Loucy (cell line): ENCODE data around the gene MOG.

ENCODE experiments used
- H2AFZ ChIP-seq: fragments of 200-600 bp; sonication (generic); 2 replicates; pipeline ENCODE4 v1.6.0; 2016; ENCODE audit warnings: antibody characterized with exemption, mild to moderate bottlenecking, low read length, moderate library complexity
- H3F3A ChIP-seq: fragments of 200-600 bp; 2 replicates; pipeline ENCODE4 v1.6.0; 2016; ENCODE audit warnings: antibody characterized with exemption, low read depth, mild to moderate bottlenecking
- H3K27me3 ChIP-seq: fragments of 200-600 bp; sonication (generic); 2 replicates; pipeline ENCODE4 v1.6.1; 2014; ENCODE audit warnings: low read length, mild to moderate bottlenecking; ENCODE audit not compliant: insufficient read depth, poor library complexity, severe bottlenecking
- H3K36me3 ChIP-seq: fragments of 200-600 bp; sonication (generic); 2 replicates; pipeline ENCODE4 v1.6.1; 2016; ENCODE audit warnings: low read length; ENCODE audit not compliant: insufficient read depth
- H3K4me1 ChIP-seq: fragments of 200-600 bp; sonication (generic); 2 replicates; pipeline ENCODE4 v1.5.1; 2014; ENCODE audit warnings: low read length, mild to moderate bottlenecking; ENCODE audit not compliant: insufficient read depth, poor library complexity, severe bottlenecking
- H3K4me2 ChIP-seq: fragments of 200-600 bp; sonication (generic); 2 replicates; pipeline ENCODE4 v1.6.0; 2014; ENCODE audit warnings: antibody characterized with exemption, low read length, low read depth, mild to moderate bottlenecking; ENCODE audit not compliant: poor library complexity, severe bottlenecking
- H3K4me3 ChIP-seq: fragments of 200-600 bp; sonication (generic); 2 replicates; pipeline ENCODE4 v1.5.1; 2014; ENCODE audit warnings: low read length, mild to moderate bottlenecking, mixed read lengths; ENCODE audit not compliant: poor library complexity, severe bottlenecking
- H3K79me2 ChIP-seq: fragments of 200-600 bp; sonication (generic); 2 replicates; pipeline ENCODE4 v1.6.1; 2014; ENCODE audit warnings: low read length; ENCODE audit not compliant: insufficient read depth
- H3K9ac ChIP-seq: fragments of 200-600 bp; sonication (generic); 2 replicates; pipeline ENCODE4 v1.6.0; 2014; ENCODE audit warnings: mild to moderate bottlenecking, low read depth, low read length, moderate library complexity; ENCODE audit not compliant: poor library complexity, severe bottlenecking
- H3K9me2 ChIP-seq: fragments of 200-600 bp; sonication (generic); replicated peaks from 2 replicates; pipeline ENCODE4 v1.6.1; 2016; ENCODE audit warnings: low read depth, low read length, mixed read lengths
- H3K9me3 ChIP-seq: fragments of 200-600 bp; sonication (generic); 2 replicates; pipeline ENCODE4 v1.6.1; 2014; ENCODE audit warnings: mild to moderate bottlenecking, antibody characterized with exemption, low read length, low read depth; ENCODE audit not compliant: insufficient read depth
- H4K20me1 ChIP-seq: fragments of 200-600 bp; sonication (generic); 2 replicates; pipeline ENCODE4 v1.6.0; 2014; ENCODE audit warnings: antibody characterized with exemption, low read length, mild to moderate bottlenecking; ENCODE audit not compliant: insufficient read depth, poor library complexity, severe bottlenecking
- CTCF ChIP-seq: fragments of 200-600 bp; sonication (generic); conservative IDR thresholded peaks from 2 replicates; pipeline ENCODE4 v1.5.1; 2014; ENCODE audit warnings: mild to moderate bottlenecking, antibody characterized with exemption, low read length
- EZH2phosphoT487 ChIP-seq: fragments of 200-600 bp; IDR thresholded peaks from 2 replicates; pipeline ENCODE4 v1.6.1; 2018; ENCODE audit warnings: antibody characterized with exemption, mild to moderate bottlenecking, moderate library complexity, borderline replicate concordance

MOG gene

GRCh38 chr6:29656798-29657197, at the start of gene MOG:
TSS of gene MOG (plus strand) at chr6:29657092. CDS start at chr6:29657210, 118 bp downstream.
- H4K20me1 ChIP-seq: no peaks in the 10 kb centered on the region
- H3K4me1 ChIP-seq: no peaks in the 10 kb centered on the region
- H3K9me3 ChIP-seq: no peaks in the 10 kb centered on the region
- H3K9me2 ChIP-seq: no peaks in the 10 kb centered on the region
- no peak within 1 kb of the TSS; the same call in 1 of the 2 replicates for H2AFZ ChIP-seq
- H3F3A ChIP-seq: no peaks in the 10 kb centered on the region
- H3K9ac ChIP-seq: no peak within 1 kb of the TSS
- no peaks in the 10 kb centered on the region for H3K79me2 ChIP-seq
- H3K4me2 ChIP-seq: no peak within 1 kb of the TSS
- H3K27me3 ChIP-seq: no peaks in the 10 kb centered on the region
- H3K36me3 ChIP-seq: no peaks in the 10 kb centered on the region
- no peak for TF ChIP-seq EZH2phosphoT487
- TF ChIP-seq CTCF: no peak
- H3K4me3 ChIP-seq: no peak within 1 kb of the TSS

GRCh38 chr6:29608131-29608530, 48.8 kb upstream of the MOG start:
- no peaks in the 10 kb centered on the region for H3K4me1 ChIP-seq
- H3K4me2 ChIP-seq: no peak overlapping the region
- H3K79me2 ChIP-seq: no peaks in the 10 kb centered on the region
- H2AFZ ChIP-seq: no peak overlapping the region
- H3F3A ChIP-seq: no peaks in the 10 kb centered on the region
- H4K20me1 ChIP-seq: no peaks in the 10 kb centered on the region
- H3K9me2 ChIP-seq: no peaks in the 10 kb centered on the region
- no peak for TF ChIP-seq EZH2phosphoT487
- no peak for TF ChIP-seq CTCF
- no peak overlapping the region for H3K4me3 ChIP-seq
- no peak overlapping the region for H3K9ac ChIP-seq
- no peaks in the 10 kb centered on the region for H3K27me3 ChIP-seq
- H3K9me3 ChIP-seq: no peaks in the 10 kb centered on the region
- no peaks in the 10 kb centered on the region; the same call in 1 of the 2 replicates for H3K36me3 ChIP-seq

DNA sequence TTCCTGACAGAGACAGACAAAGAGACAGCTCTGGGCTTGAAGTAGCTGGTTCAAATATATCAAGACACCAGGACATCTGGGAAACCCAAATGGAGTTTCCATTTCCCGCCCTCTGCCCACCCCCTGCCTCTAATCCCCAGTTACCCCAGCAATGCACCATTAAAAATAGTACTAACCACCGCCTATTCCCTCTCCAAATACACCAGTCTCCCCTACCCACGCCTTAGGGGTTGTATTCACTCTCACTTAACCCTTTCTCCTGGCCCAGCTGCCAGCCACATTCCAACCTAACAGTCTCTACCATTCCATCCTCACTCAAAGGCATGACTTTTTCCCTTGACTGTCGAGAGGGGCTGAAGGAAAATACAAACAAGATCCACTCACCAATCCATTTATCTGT, 46.4 kb upstream of the MOG start:
- Histone ChIP-seq H3K27me3 (no peaks in the 10 kb centered on the region), H3K4me3 (no peak overlapping the region), H3K4me1 (no peaks in the 10 kb centered on the region), H3K9me2 (no peaks in the 10 kb centered on the region), H3K36me3 (no peaks in the 10 kb centered on the region; the same call in 1 of the 2 replicates), H3F3A (no peaks in the 10 kb centered on the region), H3K79me2 (no peaks in the 10 kb centered on the region), H2AFZ (no peak overlapping the region), H4K20me1 (no peaks in the 10 kb centered on the region), H3K9me3 (no peaks in the 10 kb centered on the region), H3K9ac (no peak overlapping the region), H3K4me2 (no peak overlapping the region)
- TF ChIP-seq EZH2phosphoT487 (no peak), CTCF (no peak)
